HG03565 (cell line): ENCODE data around the gene ZFP69B.
"Not testable (repeated sequence)": the region's sequence is repeated elsewhere in the genome, so short reads cannot be mapped to it uniquely, and the experiment has no call there.

Experiments
- ATAC-seq: cut with Tn5 transposase; IDR thresholded peaks from one replicate; pipeline ENCODE4 v1.9.1; 2021; ENCODE audit warnings: mild to moderate bottlenecking, moderate library complexity; ENCODE audit not compliant: unreplicated experiment

ZFP69B gene

GRCh38 chr1:40435471-40435870 is 14.8 kb upstream of the ZFP69B start:
- no peak for ATAC-seq

DNA sequence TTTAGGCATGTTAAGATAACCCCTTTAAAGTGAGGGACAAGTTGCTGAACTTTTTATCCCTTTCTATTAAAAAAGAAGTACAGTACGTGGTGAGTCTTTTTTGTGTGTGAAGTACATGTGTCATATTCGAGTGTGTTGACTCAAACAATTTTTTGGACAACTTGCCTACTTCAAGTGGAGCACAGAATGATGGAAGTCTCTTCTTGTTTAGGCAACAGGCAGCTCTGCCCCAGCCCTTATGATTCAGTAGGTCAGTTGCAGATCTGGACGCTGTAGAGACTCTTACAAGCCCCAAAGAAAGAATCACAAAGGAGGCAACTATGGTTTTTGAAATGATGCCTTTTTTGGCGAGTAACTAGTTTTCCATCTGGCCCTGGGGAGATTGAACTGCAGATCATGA is 14.4 kb upstream of the ZFP69B start:
- ATAC-seq: no peak

GRCh38 chr1:40438391-40439015 is 11.8 kb upstream of the ZFP69B start:
- no peak for ATAC-seq

DNA sequence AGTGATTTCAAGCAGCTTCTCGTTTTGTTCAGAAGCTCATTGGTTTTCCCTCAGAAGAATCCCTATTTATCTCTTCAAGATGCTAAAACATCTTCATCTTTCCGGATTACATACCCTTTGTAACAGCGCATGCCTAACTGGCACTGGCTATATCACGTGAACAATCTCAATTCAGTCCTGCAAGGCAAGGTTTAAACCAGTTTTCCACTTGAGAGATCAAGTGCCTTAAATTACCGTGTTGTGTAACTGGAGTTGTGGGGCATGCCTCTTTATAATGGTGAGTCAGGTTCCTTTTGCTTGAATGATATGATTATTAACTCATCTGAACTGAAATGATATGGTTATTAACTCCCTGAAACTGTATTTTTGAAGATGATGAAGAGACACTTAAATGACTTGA is 11.0 kb upstream of the ZFP69B start:
- ATAC-seq: no peak

DNA sequence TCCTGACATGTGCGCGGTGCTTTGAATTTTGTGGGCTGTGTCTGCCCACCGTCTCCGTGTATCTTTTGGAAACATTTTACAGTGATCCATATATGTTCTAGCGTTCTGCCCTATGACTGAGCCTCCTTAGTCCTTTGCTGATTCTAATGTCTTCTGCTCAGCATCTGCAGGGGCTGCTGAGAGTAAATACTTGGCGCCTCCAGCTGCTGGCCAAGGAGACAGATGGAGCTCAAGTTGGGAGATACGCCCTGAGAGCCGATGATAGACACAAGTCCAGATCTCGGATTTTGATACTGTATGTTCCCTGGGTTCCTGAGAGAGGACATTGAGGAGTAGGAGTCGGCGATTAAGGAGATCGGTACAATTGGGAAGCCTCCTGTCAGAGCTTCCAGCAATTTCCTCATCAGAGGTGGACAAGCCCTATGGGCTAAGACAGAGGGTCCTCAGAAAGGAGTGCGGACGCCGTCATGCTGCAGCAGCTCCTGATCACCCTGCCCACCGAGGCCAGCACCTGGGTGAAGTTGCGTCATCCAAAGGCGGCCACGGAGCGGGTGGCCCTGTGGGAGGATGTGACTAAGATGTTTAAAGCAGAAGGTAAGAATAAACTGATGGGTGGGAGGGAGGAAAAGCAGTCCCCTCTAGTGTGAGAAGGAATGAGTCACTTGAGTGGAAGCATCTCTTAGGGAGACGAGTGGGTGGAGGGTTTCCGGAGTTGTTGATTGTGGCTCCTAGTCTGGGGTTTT is 390 bp downstream of the ZFP69B start:
- peak; percentile 54 for ATAC-seq

- ATAC-seq: no peak
Measured at GRCh38 chr1:40451238-40451585, 936 bp downstream of the ZFP69B start.

DNA sequence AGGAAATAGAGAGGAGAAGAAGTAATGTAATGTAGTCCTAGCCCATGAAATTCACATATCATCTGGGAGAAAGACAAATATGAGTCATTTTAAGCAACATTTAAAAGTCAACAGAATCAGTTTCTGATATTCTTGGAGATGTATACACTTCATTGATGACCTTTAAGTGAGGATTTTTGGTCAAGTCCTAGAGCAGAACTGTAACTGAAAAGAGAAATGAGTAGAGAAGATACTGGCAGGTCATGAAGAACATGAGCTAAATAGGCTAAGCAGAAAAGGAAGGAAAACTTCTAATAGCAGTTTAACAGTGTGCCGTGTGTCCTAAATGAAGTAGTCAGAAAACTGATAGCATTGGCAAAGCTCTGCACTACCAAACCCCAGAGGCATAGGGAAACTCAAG is 4.6 kb downstream of the ZFP69B start:
- ATAC-seq: no peak

DNA sequence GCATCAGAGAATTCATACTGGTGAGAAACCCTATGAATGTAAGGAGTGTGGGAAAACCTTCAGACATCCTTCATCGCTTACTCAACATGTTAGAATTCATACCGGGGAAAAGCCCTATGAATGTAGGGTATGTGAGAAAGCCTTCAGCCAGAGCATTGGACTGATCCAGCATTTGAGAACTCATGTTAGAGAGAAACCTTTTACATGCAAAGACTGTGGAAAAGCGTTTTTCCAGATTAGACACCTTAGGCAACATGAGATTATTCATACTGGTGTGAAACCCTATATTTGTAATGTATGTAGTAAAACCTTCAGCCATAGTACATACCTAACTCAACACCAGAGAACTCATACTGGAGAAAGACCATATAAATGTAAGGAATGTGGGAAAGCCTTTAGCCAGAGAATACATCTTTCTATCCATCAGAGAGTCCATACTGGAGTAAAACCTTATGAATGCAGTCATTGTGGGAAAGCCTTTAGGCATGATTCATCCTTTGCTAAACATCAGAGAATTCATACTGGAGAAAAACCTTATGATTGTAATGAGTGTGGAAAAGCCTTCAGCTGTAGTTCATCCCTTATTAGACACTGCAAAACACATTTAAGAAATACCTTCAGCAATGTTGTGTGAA is 12.8 kb downstream of the ZFP69B start:
- ATAC-seq: no peak

- ATAC-seq: no peak
Measured at GRCh38 chr1:40469327-40469726, 19.1 kb downstream of the ZFP69B start.

DNA sequence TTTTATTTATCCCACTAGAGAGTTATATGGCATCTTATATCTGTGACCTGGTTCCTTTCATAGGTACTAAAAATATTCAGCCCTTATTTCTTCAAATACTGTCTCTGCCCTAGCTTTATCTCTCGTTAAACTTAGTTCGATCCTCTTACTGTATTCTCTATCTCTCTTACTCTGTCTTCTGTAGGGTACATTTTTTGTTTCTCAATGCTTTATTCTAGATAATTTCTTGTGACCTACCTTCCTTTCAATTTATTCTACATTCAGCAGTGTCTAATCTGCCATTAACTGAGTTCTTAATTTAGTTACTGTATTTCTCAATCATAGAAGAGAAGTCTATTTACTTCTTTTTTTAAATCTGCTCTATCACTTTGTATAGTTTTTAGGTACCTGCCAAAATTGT is 25.0 kb downstream of the ZFP69B start:
- ATAC-seq: no peak

GRCh38 chr1:40476924-40477677 is 26.8 kb downstream of the ZFP69B start, which contains the start of gene ZFP69:
Gene ZFP69, plus strand, starts transcription at chr1:40477290. Its CDS starts 2,072 bp downstream, at chr1:40479362.
- ATAC-seq: no peak

- ATAC-seq: no peak
Measured at GRCh38 chr1:40477678-40478053, 27.4 kb downstream of the ZFP69B start.

- no peak for ATAC-seq
Measured at GRCh38 chr1:40478276-40478675, 28.0 kb downstream of the ZFP69B start.

- ATAC-seq: no peak
Measured at GRCh38 chr1:40479156-40479555, 28.9 kb downstream of the ZFP69B start.

- no peak for ATAC-seq
Measured at GRCh38 chr1:40495315-40495903, 45.1 kb downstream of the ZFP69B start.

DNA sequence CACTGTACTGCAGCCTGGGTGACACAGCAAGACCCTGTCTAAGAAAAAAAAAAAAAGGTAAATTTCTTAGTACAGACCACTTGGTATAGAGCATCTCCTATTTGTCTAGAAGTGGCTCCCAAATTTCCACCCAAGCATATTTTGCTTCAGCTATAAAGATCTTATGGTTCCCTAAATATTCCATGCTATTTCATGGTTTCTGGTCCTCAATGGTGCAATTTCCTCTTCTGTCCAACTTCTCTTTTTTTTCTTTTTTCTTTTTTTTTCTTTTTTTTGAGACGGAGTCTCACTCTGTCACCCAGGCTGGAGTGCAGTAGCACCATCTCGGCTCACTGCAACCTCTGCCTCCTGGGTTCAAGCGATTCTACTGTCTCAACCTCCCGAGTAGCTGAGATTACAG is 52.4 kb downstream of the ZFP69B start:
- not testable (repeated sequence) for ATAC-seq

DNA sequence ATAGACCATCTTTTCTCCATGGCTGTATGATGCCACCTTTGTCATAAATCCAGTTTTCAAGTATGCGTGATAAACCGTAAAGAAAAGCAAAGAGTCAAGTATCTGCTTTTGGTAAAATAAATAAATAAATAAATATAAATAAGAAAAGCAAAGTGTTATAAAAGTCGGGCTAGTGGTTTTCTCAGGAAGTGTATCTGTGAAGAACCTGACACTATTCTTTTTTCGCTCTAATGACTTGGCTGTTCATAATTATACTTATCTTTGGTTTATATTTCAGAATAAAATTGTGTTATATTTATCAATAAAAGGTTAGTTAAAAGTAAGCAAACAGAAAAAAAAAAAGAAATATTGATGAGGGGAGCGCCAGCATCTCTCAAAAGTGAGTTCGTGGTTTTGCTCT is 57.7 kb downstream of the ZFP69B start:
- ATAC-seq: no peak

DNA sequence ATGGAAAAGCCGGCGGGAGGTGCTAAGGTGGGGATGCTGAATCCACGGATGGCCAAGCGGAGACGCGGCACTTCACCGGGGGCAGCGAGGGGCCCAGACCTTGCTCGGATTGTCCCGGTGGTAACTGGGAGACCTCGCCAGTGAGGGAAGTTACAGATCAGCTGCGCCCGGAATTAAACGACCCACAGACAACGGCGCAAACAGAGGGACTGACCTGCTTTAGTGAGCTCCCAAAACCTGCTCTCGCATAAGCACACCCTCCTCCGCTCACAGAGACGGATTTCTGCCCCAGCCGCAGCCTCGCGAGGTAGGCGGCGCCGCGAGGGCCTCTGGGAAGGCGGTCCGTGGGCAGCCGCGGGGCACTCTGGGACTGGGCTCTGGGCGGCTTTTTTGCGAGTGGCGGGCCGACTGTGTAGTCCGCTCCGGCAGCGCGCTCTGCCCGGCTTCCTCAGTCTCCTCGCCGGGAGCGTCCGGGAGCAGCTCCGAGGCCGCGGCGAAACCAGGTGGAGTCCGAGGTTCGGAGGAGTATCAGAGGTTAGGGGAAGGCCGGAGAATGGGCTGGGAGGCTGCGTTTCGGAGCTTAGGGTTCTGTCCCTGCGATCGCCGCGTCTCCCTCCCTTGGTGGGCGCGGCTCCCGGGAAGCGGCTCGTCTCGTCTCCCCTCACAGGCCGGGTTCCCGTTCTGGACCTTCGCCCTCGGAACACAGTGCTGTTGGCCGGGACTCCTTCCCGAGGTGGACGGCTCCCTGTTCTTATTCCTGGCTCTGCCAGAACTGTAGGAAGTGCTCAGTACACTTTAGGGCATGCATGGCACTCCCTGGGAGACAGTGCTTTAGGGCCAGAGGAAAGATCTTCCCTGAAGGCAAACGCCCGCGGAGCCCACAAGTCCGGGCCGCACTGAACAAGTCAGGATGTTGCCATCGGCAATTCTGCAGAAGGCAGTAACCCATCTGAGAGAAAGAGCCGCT is 58.4 kb downstream of the ZFP69B start, which contains the start of gene EXO5:
Gene EXO5, plus strand, starts transcription at position 393 of the 967 bp plus-strand sequence. CDS start 5,778 bp downstream, outside the sequence.
- no peak for ATAC-seq
